Trophoblast cell (in vitro differentiated cells and primary cell): ENCODE data around the gene CT45A10.
"Not testable (repeated sequence)": the region's sequence is repeated elsewhere in the genome, so short reads cannot be mapped to it uniquely, and the experiment has no call there.

ENCODE experiments used
- DNase-seq, 2 donors: peaks; one replicate each; pipeline ENCODE4 v3.0.0-alpha.2; 2016
- H2AFZ ChIP-seq: 2 replicates; pipeline ENCODE4 v1.6.1; 2013; ENCODE audit warnings: low read length, moderate library complexity, mild to moderate bottlenecking; ENCODE audit not compliant: insufficient read depth, poor library complexity
- H2AK5ac ChIP-seq: 2 replicates; pipeline ENCODE4 v1.6.1; 2013; ENCODE audit warnings: mild to moderate bottlenecking, low read length
- H2BK120ac ChIP-seq: 2 replicates; pipeline ENCODE4 v1.6.1; 2013; ENCODE audit warnings: low read length, mild to moderate bottlenecking, moderate library complexity; ENCODE audit not compliant: insufficient read depth, poor library complexity
- H2BK12ac ChIP-seq: 2 replicates; pipeline ENCODE4 v1.6.1; 2013; ENCODE audit warnings: mild to moderate bottlenecking, low read length, moderate library complexity
- H2BK5ac ChIP-seq: 2 replicates; pipeline ENCODE4 v1.6.1; 2013; ENCODE audit warnings: low read length, low read depth, moderate library complexity, mild to moderate bottlenecking; ENCODE audit not compliant: poor library complexity
- H3K14ac ChIP-seq: 2 replicates; pipeline ENCODE4 v1.6.1; 2013; ENCODE audit warnings: mild to moderate bottlenecking, low read length
- H3K18ac ChIP-seq: 2 replicates; pipeline ENCODE4 v1.6.1; 2013; ENCODE audit warnings: mild to moderate bottlenecking, low read length
- H3K23ac ChIP-seq: 2 replicates; pipeline ENCODE4 v1.6.1; 2013; ENCODE audit warnings: low read length
- H3K27ac ChIP-seq: 2 replicates; pipeline ENCODE4 v1.5.1; 2013; ENCODE audit warnings: low read depth, mild to moderate bottlenecking, inconsistent platforms, low read length, moderate library complexity
- H3K27me3 ChIP-seq: 2 replicates; pipeline ENCODE4 v1.6.1; 2013; ENCODE audit warnings: inconsistent platforms, mild to moderate bottlenecking, low read length, moderate library complexity; ENCODE audit not compliant: insufficient read depth
- H3K36me3 ChIP-seq, 2 experiments: 1 replicate in 1 of 2; 2 replicates in 1 of 2; pipeline ENCODE4 v1.6.1; 2013; ENCODE audit warnings: low read length in 2 of 2, mild to moderate bottlenecking in 2 of 2, moderate library complexity in 1 of 2; ENCODE audit not compliant: insufficient read depth in 2 of 2, control insufficient read depth in 1 of 2
- H3K4ac ChIP-seq: 2 replicates; pipeline ENCODE4 v1.6.1; 2013; ENCODE audit warnings: low read depth, mild to moderate bottlenecking, low read length, moderate library complexity
- H3K4me1 ChIP-seq, 2 experiments: 1 replicate in 1 of 2; 2 replicates in 1 of 2; pipeline ENCODE4 v1.6.1; 2013; ENCODE audit warnings: low read length in 2 of 2, mild to moderate bottlenecking in 2 of 2, moderate library complexity in 1 of 2; ENCODE audit not compliant: insufficient read depth in 2 of 2, control insufficient read depth in 1 of 2
- H3K4me2 ChIP-seq: 2 replicates; pipeline ENCODE4 v1.6.1; 2013; ENCODE audit warnings: inconsistent platforms, mild to moderate bottlenecking, low read length, moderate library complexity
- H3K4me3 ChIP-seq: 2 replicates; pipeline ENCODE4 v1.5.1; 2013; ENCODE audit warnings: mild to moderate bottlenecking, low read depth, low read length, inconsistent platforms
- H3K79me1 ChIP-seq: one replicate; pipeline ENCODE4 v1.6.1; 2013; ENCODE audit warnings: low read length
- H3K79me2 ChIP-seq: 2 replicates; pipeline ENCODE4 v1.6.1; 2013; ENCODE audit warnings: low read length, mild to moderate bottlenecking; ENCODE audit not compliant: control insufficient read depth, insufficient read depth, poor library complexity
- H3K9ac ChIP-seq: 2 replicates; pipeline ENCODE4 v1.6.1; 2013; ENCODE audit warnings: mild to moderate bottlenecking, low read length
- H3K9me3 ChIP-seq: 2 replicates; pipeline ENCODE4 v1.6.1; 2013; ENCODE audit warnings: low read depth, mild to moderate bottlenecking, control low read depth, inconsistent platforms, low read length; ENCODE audit not compliant: insufficient read depth
- H4K12ac ChIP-seq: 2 replicates; pipeline ENCODE4 v1.6.1; 2013; ENCODE audit warnings: low read depth, mild to moderate bottlenecking, low read length, moderate library complexity
- H4K8ac ChIP-seq: 2 replicates; pipeline ENCODE4 v1.6.1; 2013; ENCODE audit warnings: low read depth, mild to moderate bottlenecking, low read length, moderate library complexity
- H4K91ac ChIP-seq: one replicate; pipeline ENCODE4 v1.6.1; 2013; ENCODE audit warnings: low read depth, mild to moderate bottlenecking, low read length, moderate library complexity
- WGBS: extraction: QIAGEN DNeasy Blood & Tissue Kit; methylation state at CpG from one replicate; pipeline ENCODE4 v1.1.7; 2013; ENCODE audit warnings: missing lambda C conversion rate; ENCODE audit not compliant: insufficient read length, insufficient coverage; ENCODE audit errors: extremely low coverage; 5-methylcytosine and 5-hydroxymethylcytosine counted together

Gene CT45A10

DNA sequence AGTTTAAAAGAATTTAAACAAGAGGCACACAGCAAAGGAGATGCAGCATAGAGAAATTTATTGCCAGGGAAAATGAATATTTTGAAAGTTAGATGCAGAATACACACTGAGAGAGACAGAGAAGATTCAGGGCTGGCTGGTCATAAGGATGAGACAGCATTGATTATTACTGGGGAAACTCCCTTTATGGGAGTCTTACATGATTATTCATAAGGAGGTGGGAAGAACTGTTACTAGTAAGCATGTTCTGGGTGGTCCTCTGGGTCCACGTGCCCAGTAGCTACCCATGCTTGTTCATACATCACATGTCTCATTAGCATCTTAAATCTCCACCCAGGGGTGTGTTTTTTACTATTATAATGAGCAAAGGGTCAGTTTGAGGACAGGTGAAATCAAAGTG is 27.3 kb upstream of the CT45A10 start:
- not testable (repeated sequence) for H3K14ac ChIP-seq, H3K9ac ChIP-seq, H3K79me2 ChIP-seq, H4K8ac ChIP-seq, H3K36me3 ChIP-seq, H2BK12ac ChIP-seq, DNase-seq, H3K4me3 ChIP-seq, H4K91ac ChIP-seq, H4K12ac ChIP-seq, H3K4me2 ChIP-seq, H2BK120ac ChIP-seq, H3K27me3 ChIP-seq, H3K4ac ChIP-seq, H3K27ac ChIP-seq, H3K23ac ChIP-seq, H2AK5ac ChIP-seq, H3K18ac ChIP-seq, H2AFZ ChIP-seq, H3K79me1 ChIP-seq, H3K4me1 ChIP-seq, H3K9me3 ChIP-seq, H2BK5ac ChIP-seq
- WGBS, result no CpG with 5 or more reads among the region's 1 CpG

DNA sequence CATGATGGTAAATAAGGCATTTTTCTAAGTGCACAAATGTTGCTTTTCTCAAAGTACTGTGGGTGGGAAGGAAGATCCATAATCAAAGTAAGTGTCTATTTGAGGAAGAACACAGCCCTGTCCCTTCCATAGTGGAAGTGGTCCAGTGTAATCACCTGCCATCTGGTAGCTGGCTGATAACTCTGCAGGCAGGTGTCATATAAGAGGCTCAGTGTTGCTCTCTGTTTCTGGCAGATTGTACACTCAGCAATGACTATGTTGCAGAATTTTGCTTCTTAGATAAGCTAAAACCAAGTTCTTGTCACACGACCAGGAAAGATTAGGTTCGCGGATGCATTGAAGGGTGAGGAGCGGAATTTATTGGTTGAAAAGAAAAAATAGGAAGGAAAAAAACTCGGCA is 21.2 kb upstream of the CT45A10 start:
- H2BK120ac ChIP-seq, result no peak overlapping the region
- peaks cover 4% of the 10 kb centered on the region for H3K9me3 ChIP-seq
- no peaks in the 10 kb centered on the region for H3K27me3 ChIP-seq
- H3K14ac ChIP-seq, result no peak overlapping the region
- no peak overlapping the region for H2BK5ac ChIP-seq
- H4K8ac ChIP-seq, result no peak overlapping the region
- H2AK5ac ChIP-seq, result no peak overlapping the region
- no peaks in the 10 kb centered on the region for H3K79me1 ChIP-seq
- H3K4me1 ChIP-seq, result no peaks in the 10 kb centered on the region
- no peak overlapping the region for H3K9ac ChIP-seq
- no peak overlapping the region for H2BK12ac ChIP-seq
- H3K4ac ChIP-seq, result no peak overlapping the region
- no peak overlapping the region for H3K4me2 ChIP-seq
- no peak overlapping the region for H2AFZ ChIP-seq
- no peak overlapping the region for H3K4me3 ChIP-seq
- H3K23ac ChIP-seq, result no peak overlapping the region
- no peak overlapping the region for H4K91ac ChIP-seq
- no peak overlapping the region for H4K12ac ChIP-seq
- no peak overlapping the region for H3K27ac ChIP-seq
- WGBS, result 83% methylated on average over 1 of the region's 5 CpGs
- no peaks in the 10 kb centered on the region for H3K36me3 ChIP-seq
- no peaks in the 10 kb centered on the region for H3K79me2 ChIP-seq
- no peak overlapping the region for H3K18ac ChIP-seq
- DNase-seq, result no peak

DNA sequence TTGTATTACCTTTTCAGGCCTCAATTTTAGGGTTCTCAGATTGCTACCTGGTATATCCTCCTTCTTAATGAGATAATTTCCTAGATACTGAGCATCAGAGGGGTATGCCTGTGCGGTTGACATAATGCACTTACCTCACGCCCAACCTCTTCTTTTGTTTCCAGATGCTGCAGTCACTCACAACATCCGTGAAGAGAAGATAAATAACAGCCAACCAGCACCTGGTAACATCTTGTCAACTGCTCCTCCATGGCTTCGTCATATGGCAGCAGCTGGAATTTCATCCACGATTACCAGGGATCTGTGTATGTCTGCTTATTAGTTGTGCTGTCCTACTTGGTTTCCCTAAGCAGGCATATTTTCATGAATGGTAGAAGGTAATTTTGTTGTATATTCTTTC is 17.0 kb upstream of the CT45A10 start:
- H4K12ac ChIP-seq, result no peak overlapping the region
- no peak overlapping the region for H2AFZ ChIP-seq
- H3K14ac ChIP-seq, result no peak overlapping the region
- H3K36me3 ChIP-seq, result no peaks in the 10 kb centered on the region
- no peak overlapping the region for H3K18ac ChIP-seq
- H3K79me1 ChIP-seq, result no peaks in the 10 kb centered on the region
- H3K4me1 ChIP-seq, result no peaks in the 10 kb centered on the region
- no peak overlapping the region for H4K8ac ChIP-seq
- no peak overlapping the region for H3K4me2 ChIP-seq
- H2BK12ac ChIP-seq, result no peak overlapping the region
- no CpG with 5 or more reads among the region's 5 CpGs for WGBS
- H3K27ac ChIP-seq, result no peak overlapping the region
- H4K91ac ChIP-seq, result no peak overlapping the region
- no peak for DNase-seq
- H3K4ac ChIP-seq, result no peak overlapping the region
- H2BK5ac ChIP-seq, result no peak overlapping the region
- no peak overlapping the region for H3K23ac ChIP-seq
- H3K4me3 ChIP-seq, result no peak overlapping the region
- no peak overlapping the region for H2AK5ac ChIP-seq
- H3K9ac ChIP-seq, result no peak overlapping the region
- H3K9me3 ChIP-seq, result no peaks in the 10 kb centered on the region
- no peak overlapping the region for H2BK120ac ChIP-seq
- H3K27me3 ChIP-seq, result no peaks in the 10 kb centered on the region
- no peaks in the 10 kb centered on the region for H3K79me2 ChIP-seq

DNA sequence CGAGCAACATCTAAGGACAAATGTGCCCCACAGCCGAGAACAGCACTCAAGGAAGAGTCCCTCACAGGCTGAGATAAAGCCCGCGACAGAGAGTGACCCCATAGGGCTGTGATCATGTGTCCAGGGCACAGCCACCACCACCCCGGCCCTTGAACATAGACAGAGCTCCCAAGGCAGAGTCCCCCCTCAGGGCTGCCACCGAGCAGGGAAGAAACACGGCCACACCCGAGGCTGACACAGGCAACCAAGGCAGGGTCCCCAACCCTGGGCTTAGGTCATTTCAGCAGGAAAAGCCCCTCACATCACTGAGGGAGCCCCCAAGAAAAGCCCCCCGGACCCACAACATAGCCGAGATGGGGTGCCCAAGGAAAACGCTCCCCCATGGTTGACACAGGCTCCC is 463 bp downstream of the CT45A10 start:
- Histone ChIP-seq H3K4me3 (no peak overlapping the region), H2BK120ac (no peak overlapping the region), H3K79me1 (no peaks in the 10 kb centered on the region), H3K4ac (no peak overlapping the region), H2AK5ac (no peak overlapping the region), H3K79me2 (no peaks in the 10 kb centered on the region), H2BK5ac (no peak overlapping the region), H2AFZ (no peak overlapping the region), H3K27ac (no peak overlapping the region), H4K91ac (no peak overlapping the region), H4K8ac (no peak overlapping the region), H2BK12ac (no peak overlapping the region), H3K4me2 (no peak overlapping the region), H3K14ac (no peak overlapping the region), H3K9me3 (peaks cover 13% of the 10 kb centered on the region), H3K23ac (no peak overlapping the region), H4K12ac (no peak overlapping the region), H3K18ac (no peak overlapping the region), H3K9ac (no peak overlapping the region), H3K36me3 (no peaks in the 10 kb centered on the region), H3K4me1 (no peaks in the 10 kb centered on the region), H3K27me3 (no peaks in the 10 kb centered on the region)
- no peak for DNase-seq
- WGBS, result no CpG with 5 or more reads among the region's 11 CpGs
